Renal pelvis (tissue), 4 donors: ENCODE results near the gene TNK1. TPM values are rescaled to one million over a fixed set of nuclear protein-coding genes. Genes with fewer than 3 reads are reported as not detected.
"Not testable (repeated sequence)": the region's sequence is repeated elsewhere in the genome, so short reads cannot be mapped to it uniquely, and the experiment has no call there.

ENCODE experiments used
- DNase-seq: peaks from one replicate; pipeline ENCODE4 v3.0.0-alpha.2; 2013
- polyA plus RNA-seq, 3 donors: library from polyadenylated mRNA; unstranded; fragments of 120-200 nt; gene quantifications; one replicate each; pipeline ENCODE4 v1.2.1, GENCODE V29; 2013; ENCODE audit not compliant: insufficient read length in 3 of 3

TNK1 gene
- polyA plus RNA-seq, 3 donors: 5.7 to 7.9 (median 6.1) TPM

GRCh38 chr17:7352910-7353635 is 27.8 kb upstream of the TNK1 start:
- no peak for DNase-seq

- no peak for DNase-seq
These were observed 26.5 kb upstream of the TNK1 start for GRCh38 chr17:7354262-7354843.

- no peak for DNase-seq
These were observed 25.8 kb upstream of the TNK1 start, which contains the start of gene TMEM95 for GRCh38 chr17:7355053-7355452. Gene TMEM95, plus strand, starts transcription at chr17:7355156. Its CDS starts 49 bp downstream, at chr17:7355205.

GRCh38 chr17:7355573-7355972 is 25.3 kb upstream of the TNK1 start:
- DNase-seq: no peak

GRCh38 chr17:7356072-7356549 is 24.8 kb upstream of the TNK1 start:
- peak; percentile 71 for DNase-seq

GRCh38 chr17:7356756-7357155 is 24.1 kb upstream of the TNK1 start:
- no peak for DNase-seq

- DNase-seq: no peak
These were observed 23.5 kb upstream of the TNK1 start for GRCh38 chr17:7357381-7357780.

- no peak for DNase-seq
These were observed 19.0 kb upstream of the TNK1 start for GRCh38 chr17:7361906-7362305.

- DNase-seq: no peak
These were observed 17.6 kb upstream of the TNK1 start for GRCh38 chr17:7363311-7363710.

- not testable (repeated sequence) for DNase-seq
These were observed 14.9 kb upstream of the TNK1 start for GRCh38 chr17:7365963-7366362.

- no peak for DNase-seq
These were observed 13.8 kb upstream of the TNK1 start for GRCh38 chr17:7367083-7367482.

- DNase-seq: no peak
These were observed 12.8 kb upstream of the TNK1 start for GRCh38 chr17:7367918-7368598.

- not testable (repeated sequence) for DNase-seq
These were observed 12.3 kb upstream of the TNK1 start for GRCh38 chr17:7368599-7368994.

- no peak for DNase-seq
These were observed 11.1 kb upstream of the TNK1 start for GRCh38 chr17:7369825-7370224.

- DNase-seq: no peak
These were observed 10.0 kb upstream of the TNK1 start for GRCh38 chr17:7370853-7371252.

- no peak for DNase-seq
These were observed 6.5 kb upstream of the TNK1 start for GRCh38 chr17:7374353-7374752.

- no peak for DNase-seq
These were observed 1.8 kb upstream of the TNK1 start for GRCh38 chr17:7379134-7379533.

GRCh38 chr17:7380321-7380720 is 568 bp upstream of the TNK1 start:
- DNase-seq: no peak

- DNase-seq: no peak
These were observed 2.0 kb downstream of the TNK1 start for GRCh38 chr17:7382901-7383300.

- DNase-seq: no peak
These were observed 2.5 kb downstream of the TNK1 start for GRCh38 chr17:7383371-7383741.

GRCh38 chr17:7383742-7384488 is 3.0 kb downstream of the TNK1 start:
- DNase-seq: peak; percentile 61

- no peak for DNase-seq
These were observed 3.7 kb downstream of the TNK1 start for GRCh38 chr17:7384489-7385081.
